HG03064 (cell line): Measurements from ENCODE around the gene LRP8.

Experiments
- ATAC-seq: cut with Tn5 transposase; IDR thresholded peaks from one replicate; pipeline ENCODE4 v1.9.1; 2021; ENCODE audit warnings: low read depth; ENCODE audit not compliant: unreplicated experiment

The LRP8 gene

GRCh38 chr1:53195246-53196016 lies 132.4 kb downstream of the LRP8 start:
- no peak for ATAC-seq
